ENCODE measurements around the gene TAF5L.
"Not testable (repeated sequence)": the region's sequence is repeated elsewhere in the genome, so short reads cannot be mapped to it uniquely, and the experiment has no call there.

Gene TAF5L

GRCh38 chr1:229603371-229604005, 22.4 kb downstream of the TAF5L start:
- DNase-seq (ENCODE audit: low read depth): no peak

- DNase-seq (ENCODE audit: low read depth): no peak
Measured at GRCh38 chr1:229600229-229600628, 25.7 kb downstream of the TAF5L start.

GRCh38 chr1:229599218-229599954, 26.5 kb downstream of the TAF5L start:
- DNase-seq (ENCODE audit: low read depth): no peak

GRCh38 chr1:229597877-229598276, 28.0 kb downstream of the TAF5L start:
- DNase-seq (ENCODE audit: low read depth): no peak

GRCh38 chr1:229596925-229597699, 28.8 kb downstream of the TAF5L start:
- DNase-seq (ENCODE audit: low read depth): no peak

GRCh38 chr1:229595876-229596275, 30.0 kb downstream of the TAF5L start:
- DNase-seq (ENCODE audit: low read depth): not testable (repeated sequence)

GRCh38 chr1:229594227-229595008, 31.5 kb downstream of the TAF5L start:
- no peak for DNase-seq (ENCODE audit: low read depth)

- no peak for DNase-seq (ENCODE audit: low read depth)
Measured at GRCh38 chr1:229593800-229594199, 32.1 kb downstream of the TAF5L start.

GRCh38 chr1:229590119-229590518, 35.8 kb downstream of the TAF5L start:
- no peak for DNase-seq (ENCODE audit: low read depth)

GRCh38 chr1:229585338-229585737, 40.6 kb downstream of the TAF5L start:
- DNase-seq (ENCODE audit: low read depth): no peak

- DNase-seq (ENCODE audit: low read depth): no peak
Measured at GRCh38 chr1:229582715-229583114, 43.2 kb downstream of the TAF5L start.

GRCh38 chr1:229582011-229582694, 43.8 kb downstream of the TAF5L start:
- DNase-seq (ENCODE audit: low read depth): no peak

- DNase-seq (ENCODE audit: low read depth): no peak
Measured at GRCh38 chr1:229581485-229581884, 44.4 kb downstream of the TAF5L start.

- no peak for DNase-seq (ENCODE audit: low read depth)
Measured at GRCh38 chr1:229579059-229579673, 46.8 kb downstream of the TAF5L start.

- DNase-seq (ENCODE audit: low read depth): no peak
Measured at GRCh38 chr1:229578168-229579058, 47.5 kb downstream of the TAF5L start.

- DNase-seq (ENCODE audit: low read depth): no peak
Measured at GRCh38 chr1:229574679-229575442, 51.1 kb downstream of the TAF5L start.

GRCh38 chr1:229572286-229572685, 53.6 kb downstream of the TAF5L start:
- DNase-seq (ENCODE audit: low read depth): no peak

- DNase-seq (ENCODE audit: low read depth): no peak
Measured at GRCh38 chr1:229570891-229571516, 54.9 kb downstream of the TAF5L start.

GRCh38 chr1:229570305-229570704, 55.6 kb downstream of the TAF5L start:
- DNase-seq (ENCODE audit: low read depth): no peak
